Muscle layer of colon (tissue), 2 donors: Measurements from ENCODE around the gene POLD2.

Experiments
- H3K27ac ChIP-seq: one replicate; pipeline ENCODE4 v1.7.0; 2013; ENCODE audit warnings: low read depth, mild to moderate bottlenecking, low read length, moderate library complexity
- H3K27me3 ChIP-seq, 2 donors: one replicate each; pipeline ENCODE4 v1.7.0; 2013; ENCODE audit warnings: low read length in 2 of 2, mild to moderate bottlenecking in 2 of 2; ENCODE audit not compliant: insufficient read depth in 2 of 2, control insufficient read depth in 1 of 2
- H3K36me3 ChIP-seq: one replicate; pipeline ENCODE4 v1.7.0; 2013; ENCODE audit warnings: mild to moderate bottlenecking, low read length; ENCODE audit not compliant: insufficient read depth
- H3K4me1 ChIP-seq: one replicate; pipeline ENCODE4 v1.7.0; 2013; ENCODE audit warnings: mild to moderate bottlenecking, low read length; ENCODE audit not compliant: insufficient read depth
- H3K4me3 ChIP-seq, 2 donors: one replicate each; pipeline ENCODE4 v1.7.0; 2013; ENCODE audit warnings: low read length in 2 of 2, low read depth in 1 of 2, mild to moderate bottlenecking in 1 of 2, moderate library complexity in 1 of 2
- H3K9ac ChIP-seq: one replicate; pipeline ENCODE4 v1.7.0; 2013; ENCODE audit warnings: low read length
- H3K9me3 ChIP-seq: one replicate; pipeline ENCODE4 v1.7.0; 2013; ENCODE audit warnings: mild to moderate bottlenecking, low read length
- donor health status: abdominal sarcoma.
- donor health status: Adenocarcinoma of cecum.

Gene POLD2

DNA sequence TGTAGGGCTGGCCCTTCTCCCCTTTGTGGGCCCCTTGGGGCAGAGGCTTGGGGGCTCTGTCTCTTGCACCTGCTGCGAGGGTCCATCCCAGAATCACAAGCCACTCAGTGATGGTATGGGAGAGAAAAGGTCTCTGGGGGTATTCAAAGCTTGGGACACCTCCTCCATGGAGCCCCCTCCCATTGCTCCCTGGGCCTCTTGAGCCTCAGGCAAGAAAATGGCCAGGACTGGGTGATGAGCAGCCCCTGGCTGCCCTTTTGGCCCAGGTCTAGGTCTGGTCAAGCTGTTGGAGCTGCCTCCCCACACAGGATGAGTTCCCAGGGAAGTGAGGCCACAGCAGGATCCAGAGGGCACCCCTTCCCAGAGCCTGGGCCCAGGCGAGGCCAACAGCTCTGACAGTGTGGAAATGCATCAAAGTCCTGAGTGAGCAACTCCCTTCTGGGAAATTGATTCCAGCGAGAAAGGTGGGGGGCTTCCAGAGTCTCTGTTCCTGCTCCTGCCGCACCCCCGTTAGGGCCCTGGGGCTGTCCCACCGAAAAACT is 21.1 kb upstream of the POLD2 start:
- Histone ChIP-seq H3K9ac (no peak overlapping the region), H3K4me1 (no peaks in the 10 kb centered on the region), H3K36me3 (no peaks in the 10 kb centered on the region), H3K4me3 (no peak overlapping the region), H3K9me3 (no peaks in the 10 kb centered on the region), H3K27me3 (peaks cover 0 to 26% of the 10 kb centered on the region in 2 donors), H3K27ac (no peak overlapping the region)

DNA sequence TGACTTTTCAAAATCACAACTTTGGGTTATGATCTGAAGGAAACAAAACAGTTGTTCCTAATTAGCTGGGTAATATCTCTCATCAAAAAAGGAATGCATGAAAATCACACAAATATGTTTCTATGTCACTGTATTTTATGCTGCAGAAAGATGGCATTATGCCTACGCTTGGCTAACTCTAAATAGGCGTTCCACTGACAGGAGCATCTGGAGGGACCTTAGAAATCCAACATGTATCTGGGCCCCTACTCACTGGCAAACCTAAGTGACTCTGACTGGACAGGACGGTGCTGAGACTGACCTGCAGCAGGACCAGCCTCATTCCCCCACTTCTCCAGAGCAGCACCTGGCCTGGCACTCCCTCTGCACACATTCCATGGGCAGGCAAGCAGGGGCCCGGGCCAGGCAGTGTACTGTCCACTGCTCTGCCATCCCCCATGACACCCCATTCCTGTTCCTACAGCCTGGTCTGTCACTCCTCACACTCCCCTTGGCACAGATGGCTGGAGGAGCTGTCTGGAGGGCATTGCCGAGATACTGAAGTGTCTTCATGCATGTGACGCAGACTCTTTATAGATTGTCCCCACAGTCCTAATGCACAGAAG is 20.4 kb upstream of the POLD2 start:
- Histone ChIP-seq H3K4me1 (no peaks in the 10 kb centered on the region), H3K4me3 (no peak overlapping the region), H3K36me3 (no peaks in the 10 kb centered on the region), H3K9me3 (no peaks in the 10 kb centered on the region), H3K27ac (no peak overlapping the region), H3K9ac (no peak overlapping the region), H3K27me3 (peaks cover 0 to 29% of the 10 kb centered on the region in 2 donors)

DNA sequence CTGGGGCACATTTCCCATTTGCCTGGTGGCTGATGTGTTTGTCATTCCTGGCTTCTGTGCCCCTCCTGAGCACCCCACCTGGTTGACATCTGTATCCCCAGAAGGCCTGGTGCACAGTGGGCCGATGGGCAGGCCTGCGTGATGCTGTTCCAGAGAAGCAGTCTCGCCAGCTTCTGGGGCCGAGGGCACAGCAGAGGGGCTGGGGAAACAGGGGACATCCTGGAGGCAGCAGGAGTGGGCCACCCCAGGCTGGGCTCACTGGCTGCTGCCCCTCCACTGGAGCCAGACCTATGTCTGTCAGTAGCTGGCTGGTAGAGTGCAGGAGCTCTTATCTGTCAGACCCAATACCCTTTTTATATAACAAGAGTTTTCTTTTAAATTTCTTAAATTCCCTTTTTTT is 18.7 kb upstream of the POLD2 start:
- no peaks in the 10 kb centered on the region for H3K4me1 ChIP-seq
- peaks cover 0 to 29% of the 10 kb centered on the region in 2 donors for H3K27me3 ChIP-seq
- no peaks in the 10 kb centered on the region for H3K36me3 ChIP-seq
- H3K27ac ChIP-seq, result no peak overlapping the region
- no peaks in the 10 kb centered on the region for H3K9me3 ChIP-seq
- H3K4me3 ChIP-seq, result no peak overlapping the region
- no peak overlapping the region for H3K9ac ChIP-seq

DNA sequence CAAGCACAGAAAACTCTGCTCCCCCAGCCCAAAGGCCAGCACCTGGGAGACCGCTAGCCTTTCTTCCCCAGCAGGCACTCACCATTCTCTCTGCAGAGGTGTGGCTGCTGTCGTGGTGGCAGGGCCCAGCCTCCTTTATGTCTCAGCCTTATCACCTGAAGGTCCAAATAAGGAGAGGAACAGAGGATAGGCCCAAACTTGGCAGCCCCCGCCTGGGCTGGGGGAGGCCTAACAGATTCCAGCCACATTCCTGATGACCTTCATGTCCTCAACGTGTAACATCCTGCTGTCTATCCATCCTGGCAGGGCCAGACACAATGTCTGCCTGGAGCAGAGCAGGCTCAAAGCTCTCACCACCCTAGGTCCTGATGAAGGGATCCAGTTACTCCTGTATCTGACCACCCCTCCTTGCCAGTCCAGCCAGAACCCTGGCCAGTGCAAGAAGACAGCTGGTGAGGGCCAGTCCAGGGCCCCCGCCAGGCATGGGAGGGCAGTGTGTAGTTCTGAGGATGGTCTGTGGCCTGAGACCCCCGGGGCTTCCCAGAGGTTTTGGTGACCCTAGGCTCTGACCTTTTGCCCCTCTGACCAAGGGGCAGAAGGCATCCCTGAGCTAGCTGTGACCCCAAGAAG is 18.0 kb upstream of the POLD2 start, which contains the start of gene MYL7:
Gene MYL7, minus strand, starts transcription at position 112 of the 630 bp plus-strand sequence. Its CDS starts 27 bp downstream, at position 85.
- no peak within 1 kb of the TSS for H3K9ac ChIP-seq
- no peaks in the 10 kb centered on the region for H3K4me1 ChIP-seq
- no peak within 1 kb of the TSS for H3K4me3 ChIP-seq
- no peaks in the 10 kb centered on the region for H3K9me3 ChIP-seq
- peaks cover 0 to 26% of the 10 kb centered on the region in 2 donors for H3K27me3 ChIP-seq
- H3K36me3 ChIP-seq, result no peaks in the 10 kb centered on the region
- no peak within 1 kb of the TSS for H3K27ac ChIP-seq

DNA sequence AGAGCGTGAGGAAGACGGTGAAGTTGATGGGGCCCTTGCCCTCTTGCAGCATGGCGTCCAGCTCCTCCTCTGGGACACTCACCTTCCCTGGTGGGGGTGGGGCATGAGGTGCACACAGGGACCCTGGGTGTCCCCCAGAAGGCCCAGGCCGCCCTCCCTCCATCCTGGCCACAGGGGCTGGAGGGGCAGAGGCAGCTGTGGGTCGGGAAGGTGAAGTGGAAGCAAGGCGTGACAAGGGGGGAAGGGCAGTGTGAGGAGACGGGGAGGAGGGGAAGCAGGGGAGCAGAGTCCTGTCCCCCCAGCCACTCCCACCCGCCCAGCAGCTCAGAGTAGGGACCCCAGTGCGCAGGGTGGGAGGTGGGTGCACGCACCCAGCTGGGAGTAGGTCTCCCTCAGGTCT is 17.0 kb upstream of the POLD2 start:
- peaks cover 0 to 17% of the 10 kb centered on the region in 2 donors for H3K27me3 ChIP-seq
- no peaks in the 10 kb centered on the region for H3K4me1 ChIP-seq
- no peak overlapping the region for H3K27ac ChIP-seq
- H3K4me3 ChIP-seq, result no peak overlapping the region
- no peak overlapping the region for H3K9ac ChIP-seq
- no peaks in the 10 kb centered on the region for H3K36me3 ChIP-seq
- H3K9me3 ChIP-seq, result no peaks in the 10 kb centered on the region

DNA sequence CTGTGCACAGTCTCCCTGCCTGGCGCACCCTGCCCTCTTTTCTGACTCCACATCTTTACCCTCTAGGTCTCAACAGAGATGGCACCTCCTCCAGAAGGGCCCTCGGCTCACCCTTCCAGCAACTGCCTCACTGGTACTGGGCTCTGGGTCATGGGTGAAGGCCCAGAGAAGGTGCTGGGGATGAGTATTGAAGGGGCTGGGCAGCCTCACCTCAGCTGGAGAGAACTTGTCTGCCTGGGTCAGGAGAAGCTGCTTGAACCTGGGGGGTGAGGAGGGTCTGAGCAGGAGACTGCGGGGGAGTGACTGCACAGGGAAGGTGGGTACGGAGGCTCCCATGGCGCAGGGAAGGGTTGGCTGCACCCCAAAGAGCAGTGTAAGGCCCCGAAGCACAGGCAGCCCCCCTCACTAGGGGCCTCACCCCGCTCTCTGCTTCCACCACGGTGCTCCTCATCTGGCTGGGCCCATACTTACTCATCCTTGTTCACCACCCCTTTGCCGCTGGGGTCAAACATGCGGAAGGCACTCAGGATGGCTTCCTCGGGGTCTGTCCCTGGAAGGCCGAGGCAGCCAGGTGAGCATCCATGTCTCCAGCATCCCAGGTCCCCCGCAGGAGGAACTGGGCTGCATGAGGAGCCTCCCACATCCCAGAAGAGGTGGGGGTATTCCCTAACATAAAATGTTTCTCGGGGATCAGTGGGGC is 16.1 kb upstream of the POLD2 start:
- Histone ChIP-seq H3K4me3 (no peak overlapping the region), H3K36me3 (no peaks in the 10 kb centered on the region), H3K27ac (no peak overlapping the region), H3K27me3 (peaks cover 0 to 9% of the 10 kb centered on the region in 2 donors), H3K9me3 (no peaks in the 10 kb centered on the region), H3K4me1 (no peaks in the 10 kb centered on the region), H3K9ac (no peak overlapping the region)

DNA sequence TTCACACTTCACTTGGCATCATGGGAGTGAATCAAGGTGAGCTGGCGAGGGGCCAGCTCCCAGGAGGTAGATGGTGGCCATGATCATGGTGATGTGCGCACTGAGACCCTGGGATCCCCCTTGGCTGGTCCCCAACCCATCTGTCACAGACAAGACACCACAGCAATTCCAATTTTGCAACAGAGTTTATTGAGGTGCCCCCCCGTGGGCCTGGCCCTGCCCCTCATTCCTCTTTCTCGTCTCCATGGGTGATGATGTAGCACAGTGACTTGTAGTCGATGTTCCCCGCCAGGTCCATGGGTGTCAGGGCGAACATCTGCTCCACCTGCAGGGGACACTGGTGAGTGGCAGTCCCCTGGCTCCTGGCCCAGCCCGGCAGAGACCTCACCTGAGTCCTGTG is 15.3 kb upstream of the POLD2 start:
- Histone ChIP-seq H3K9ac (no peak overlapping the region), H3K4me1 (no peaks in the 10 kb centered on the region), H3K36me3 (no peaks in the 10 kb centered on the region), H3K27me3 (peaks cover 0 to 6% of the 10 kb centered on the region in 2 donors), H3K27ac (no peak overlapping the region), H3K9me3 (no peaks in the 10 kb centered on the region), H3K4me3 (no peak overlapping the region)

DNA sequence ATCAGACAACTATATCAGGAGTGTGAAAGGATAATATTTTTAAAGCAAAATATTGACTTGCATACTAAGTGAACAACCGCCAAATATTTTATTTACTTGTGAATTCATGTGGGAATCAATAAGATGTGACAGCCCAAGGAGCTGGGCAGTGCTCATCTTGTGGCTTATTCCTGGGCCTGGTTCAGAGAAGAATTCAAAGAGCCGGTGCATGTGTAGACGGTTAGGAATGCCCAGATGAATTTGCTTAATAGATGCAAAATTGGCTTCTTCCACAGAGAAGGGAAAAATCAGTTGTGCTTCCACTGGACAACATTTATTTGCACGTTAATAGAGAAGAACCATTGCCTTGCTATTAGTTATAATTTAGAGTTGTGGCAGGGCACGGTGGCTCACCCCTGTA is 13.4 kb upstream of the POLD2 start:
- Histone ChIP-seq H3K4me3 (no peak overlapping the region), H3K9me3 (no peaks in the 10 kb centered on the region), H3K27me3 (peaks cover 0 to 6% of the 10 kb centered on the region in 2 donors), H3K27ac (no peak overlapping the region), H3K36me3 (no peaks in the 10 kb centered on the region), H3K9ac (no peak overlapping the region), H3K4me1 (no peaks in the 10 kb centered on the region)

DNA sequence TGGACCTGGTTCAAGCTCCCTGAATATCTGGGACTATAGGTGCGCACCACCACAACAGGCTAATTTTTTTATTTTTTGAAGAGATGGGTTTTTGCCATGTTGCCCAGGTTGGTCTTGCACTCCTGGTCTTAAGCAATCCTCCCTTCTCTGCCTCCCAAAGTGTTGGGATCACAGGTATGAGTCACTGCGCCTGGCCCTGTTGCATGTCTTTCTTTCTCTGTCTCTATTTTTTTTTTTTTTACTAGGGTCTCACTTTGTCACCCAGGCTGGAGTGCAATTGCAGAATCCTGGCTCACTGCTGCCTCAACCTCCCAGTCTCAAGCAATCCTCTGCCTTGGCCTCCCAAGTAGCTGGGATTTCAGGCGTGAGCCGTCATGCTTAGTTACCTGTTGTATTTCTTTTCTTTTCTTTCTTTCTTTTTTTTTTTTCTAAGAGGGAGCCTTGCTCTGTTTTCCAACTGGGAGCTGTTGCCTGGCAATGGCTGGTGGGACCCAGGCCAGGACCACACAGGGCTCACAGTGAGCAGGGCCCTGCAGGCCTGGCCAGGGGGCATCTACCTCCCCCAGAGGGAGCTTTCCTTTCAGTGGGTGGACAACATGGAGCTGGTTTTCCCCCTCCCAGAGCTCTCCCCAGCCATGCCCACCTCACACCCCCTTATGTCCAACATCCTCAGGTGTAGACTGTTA is 11.7 kb upstream of the POLD2 start:
- peaks cover 0 to 6% of the 10 kb centered on the region in 2 donors for H3K27me3 ChIP-seq
- no peak overlapping the region for H3K9ac ChIP-seq
- no peak overlapping the region for H3K4me3 ChIP-seq
- no peak overlapping the region for H3K27ac ChIP-seq
- H3K9me3 ChIP-seq, result no peaks in the 10 kb centered on the region
- no peaks in the 10 kb centered on the region for H3K36me3 ChIP-seq
- H3K4me1 ChIP-seq, result no peaks in the 10 kb centered on the region

DNA sequence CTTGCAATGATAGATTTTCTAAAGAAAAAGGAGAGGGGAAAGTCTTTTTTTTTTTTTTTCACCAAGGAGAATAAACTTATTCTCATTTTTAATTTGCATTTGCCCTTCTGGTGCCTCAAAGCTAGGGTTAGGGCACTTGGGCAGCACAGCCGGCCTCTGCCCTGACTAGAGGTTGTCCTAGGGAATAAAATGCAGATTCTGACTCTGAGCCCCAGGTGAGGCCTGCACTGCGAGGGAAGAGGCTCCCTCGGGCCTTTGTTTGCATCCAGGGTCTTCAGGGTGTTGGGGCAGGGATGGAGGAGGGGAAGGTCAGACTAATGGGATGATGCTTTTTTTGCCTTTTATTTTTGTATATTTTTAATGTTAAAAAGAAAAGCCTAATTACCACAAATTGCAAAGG is 9.9 kb upstream of the POLD2 start:
- Histone ChIP-seq H3K27me3 (no peaks in the 10 kb centered on the region), H3K9ac (no peak overlapping the region), H3K4me1 (no peaks in the 10 kb centered on the region), H3K27ac (no peak overlapping the region), H3K9me3 (no peaks in the 10 kb centered on the region), H3K36me3 (no peaks in the 10 kb centered on the region), H3K4me3 (no peak overlapping the region)

DNA sequence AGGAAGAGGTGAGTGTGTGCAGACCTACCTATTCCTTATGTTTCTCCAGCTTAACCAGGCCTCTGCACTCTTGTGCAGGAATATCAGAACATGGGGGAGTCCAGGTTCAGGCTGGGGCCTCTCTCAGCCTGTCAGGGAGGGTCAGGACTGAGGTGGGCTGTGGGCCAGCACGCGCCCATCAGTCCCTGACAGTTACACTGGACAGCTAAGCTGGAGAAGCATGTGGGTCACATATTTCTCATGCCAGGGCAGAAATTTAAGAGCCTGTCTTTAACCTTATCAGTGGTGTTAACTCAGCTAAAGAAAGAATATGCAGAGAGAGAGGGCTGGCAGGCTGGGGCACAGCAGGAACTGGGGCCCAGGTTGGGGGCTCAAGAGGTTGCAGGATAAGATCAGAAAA is 8.7 kb upstream of the POLD2 start:
- H3K27ac ChIP-seq, result no peak overlapping the region
- no peak overlapping the region for H3K9ac ChIP-seq
- H3K27me3 ChIP-seq, result no peaks in the 10 kb centered on the region
- H3K4me3 ChIP-seq, result no peak overlapping the region
- no peaks in the 10 kb centered on the region for H3K36me3 ChIP-seq
- H3K9me3 ChIP-seq, result no peaks in the 10 kb centered on the region
- H3K4me1 ChIP-seq, result no peaks in the 10 kb centered on the region
